ENCODE results near the gene SH2D3C.

SH2D3C gene

GRCh38 chr9:127756233-127756632 is 22.2 kb downstream of the SH2D3C start:
- no peaks in the 10 kb centered on the region for H3K4me1 ChIP-seq (ENCODE audit: control insufficient read depth, low read length)
- H3K36me3 ChIP-seq (ENCODE audit: control insufficient read depth, low read length), result peaks cover 3% of the 10 kb centered on the region
- TF ChIP-seq, protein P1, sequence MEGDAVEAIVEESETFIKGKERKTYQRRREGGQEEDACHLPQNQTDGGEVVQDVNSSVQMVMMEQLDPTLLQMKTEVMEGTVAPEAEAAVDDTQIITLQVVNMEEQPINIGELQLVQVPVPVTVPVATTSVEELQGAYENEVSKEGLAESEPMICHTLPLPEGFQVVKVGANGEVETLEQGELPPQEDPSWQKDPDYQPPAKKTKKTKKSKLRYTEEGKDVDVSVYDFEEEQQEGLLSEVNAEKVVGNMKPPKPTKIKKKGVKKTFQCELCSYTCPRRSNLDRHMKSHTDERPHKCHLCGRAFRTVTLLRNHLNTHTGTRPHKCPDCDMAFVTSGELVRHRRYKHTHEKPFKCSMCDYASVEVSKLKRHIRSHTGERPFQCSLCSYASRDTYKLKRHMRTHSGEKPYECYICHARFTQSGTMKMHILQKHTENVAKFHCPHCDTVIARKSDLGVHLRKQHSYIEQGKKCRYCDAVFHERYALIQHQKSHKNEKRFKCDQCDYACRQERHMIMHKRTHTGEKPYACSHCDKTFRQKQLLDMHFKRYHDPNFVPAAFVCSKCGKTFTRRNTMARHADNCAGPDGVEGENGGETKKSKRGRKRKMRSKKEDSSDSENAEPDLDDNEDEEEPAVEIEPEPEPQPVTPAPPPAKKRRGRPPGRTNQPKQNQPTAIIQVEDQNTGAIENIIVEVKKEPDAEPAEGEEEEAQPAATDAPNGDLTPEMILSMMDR (IDR thresholded peaks at IDR 0.05; ENCODE audit: low read depth, low read length, poor library complexity, severe bottlenecking), result no peak
- TF ChIP-seq EZH2phosphoT487 (IDR thresholded peaks at IDR 0.05; ENCODE audit: borderline replicate concordance, low read length), result no peak
- no peak overlapping the region for H3K4me2 ChIP-seq (ENCODE audit: low read length)
- no peaks in the 10 kb centered on the region for H3K79me2 ChIP-seq (ENCODE audit: control insufficient read depth, low read length)
- H3K27ac ChIP-seq (ENCODE audit: low read depth, low read length), result no peak overlapping the region
- H3K4me3 ChIP-seq (ENCODE audit: low read length), result no peak overlapping the region
- H4K20me1 ChIP-seq (ENCODE audit: control insufficient read depth, insufficient read depth, low read depth, low read length), result no peaks in the 10 kb centered on the region
- H3K9me3 ChIP-seq (ENCODE audit: control insufficient read depth, insufficient read depth, low read length), result no peaks in the 10 kb centered on the region
- no peaks in the 10 kb centered on the region for H3K27me3 ChIP-seq (ENCODE audit: control insufficient read depth, low read length)
- H3K9me2 ChIP-seq (replicated peaks; ENCODE audit: control insufficient read depth, low read length), result no peaks in the 10 kb centered on the region
- no peaks in the 10 kb centered on the region for H3F3A ChIP-seq (ENCODE audit: control insufficient read depth, insufficient read depth)

DNA sequence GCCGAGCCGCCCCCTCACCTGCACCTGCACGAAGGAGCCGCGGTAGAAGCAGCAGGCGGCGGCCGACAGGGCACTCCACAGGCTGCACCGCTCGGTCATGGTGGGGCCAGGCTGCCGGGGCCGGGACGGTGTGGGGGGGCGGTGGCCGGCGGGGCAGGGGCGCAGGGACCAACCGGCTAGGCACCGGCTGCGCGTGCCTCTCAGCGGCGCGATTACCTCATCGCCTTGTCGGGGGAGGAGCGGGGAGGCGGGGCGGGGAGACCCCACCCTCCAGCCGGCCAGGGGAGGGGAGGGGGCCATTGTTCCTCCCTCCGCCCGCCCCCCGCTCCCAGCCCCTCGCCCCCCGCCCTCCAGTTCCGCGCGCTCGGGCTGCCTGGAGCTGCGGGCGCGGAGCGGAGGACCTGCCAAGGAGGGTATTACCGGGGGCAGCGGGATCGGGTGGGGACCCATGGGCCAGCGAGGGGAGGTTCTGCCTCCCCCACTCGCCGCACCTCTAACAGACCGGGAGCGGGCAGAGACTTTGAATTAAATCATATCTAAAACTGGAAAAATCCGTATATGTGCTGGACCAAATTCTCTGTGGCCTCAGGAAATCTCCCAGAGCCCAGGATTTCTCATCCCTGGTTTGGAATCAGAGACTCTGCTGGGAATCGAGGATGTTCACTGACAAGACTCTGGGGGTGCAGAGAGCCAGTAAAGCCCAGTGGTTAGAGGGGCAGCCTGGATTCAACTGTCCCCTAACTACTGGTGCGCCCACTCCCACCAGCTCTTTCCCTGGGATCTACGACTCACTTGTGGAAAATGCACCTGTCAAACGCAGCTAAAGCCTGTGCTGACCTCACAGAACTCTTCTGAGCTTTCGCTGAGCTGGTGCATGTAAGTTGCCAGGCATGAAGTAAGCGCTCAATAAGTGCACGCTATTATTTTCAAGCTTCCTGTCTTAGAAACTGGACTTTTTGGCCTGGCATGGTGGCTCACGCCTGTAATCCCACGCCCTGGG is 23.1 kb downstream of the SH2D3C start:
- H4K20me1 ChIP-seq (ENCODE audit: control insufficient read depth, insufficient read depth, low read depth, low read length), result no peaks in the 10 kb centered on the region
- H3K4me2 ChIP-seq (ENCODE audit: low read length), result no peak overlapping the region
- H3K27me3 ChIP-seq (ENCODE audit: control insufficient read depth, low read length), result no peaks in the 10 kb centered on the region
- no peaks in the 10 kb centered on the region for H3K79me2 ChIP-seq (ENCODE audit: control insufficient read depth, low read length)
- H3K4me1 ChIP-seq (ENCODE audit: control insufficient read depth, low read length), result no peaks in the 10 kb centered on the region
- no peak overlapping the region for H3K4me3 ChIP-seq (ENCODE audit: low read length)
- no peaks in the 10 kb centered on the region for H3F3A ChIP-seq (ENCODE audit: control insufficient read depth, insufficient read depth)
- TF ChIP-seq, protein P1 (IDR thresholded peaks at IDR 0.05; ENCODE audit: low read depth, low read length, poor library complexity, severe bottlenecking), result no peak
- TF ChIP-seq EZH2phosphoT487 (IDR thresholded peaks at IDR 0.05; ENCODE audit: borderline replicate concordance, low read length), result no peak
- H3K27ac ChIP-seq (ENCODE audit: low read depth, low read length), result no peak overlapping the region
- H3K9me3 ChIP-seq (ENCODE audit: control insufficient read depth, insufficient read depth, low read length), result no peaks in the 10 kb centered on the region
- H3K9me2 ChIP-seq (replicated peaks; ENCODE audit: control insufficient read depth, low read length), result no peaks in the 10 kb centered on the region
- H3K36me3 ChIP-seq (ENCODE audit: control insufficient read depth, low read length), result peaks cover 11% of the 10 kb centered on the region

- Histone ChIP-seq H3K9me3 (ENCODE audit: control insufficient read depth, insufficient read depth, low read length) (no peaks in the 10 kb centered on the region), H3K27ac (ENCODE audit: low read depth, low read length) (no peak overlapping the region), H3K9me2 (replicated peaks; ENCODE audit: control insufficient read depth, low read length) (no peaks in the 10 kb centered on the region), H3K36me3 (ENCODE audit: control insufficient read depth, low read length) (peaks cover 17% of the 10 kb centered on the region), H3K4me2 (ENCODE audit: low read length) (no peak overlapping the region), H3F3A (ENCODE audit: control insufficient read depth, insufficient read depth) (no peaks in the 10 kb centered on the region), H3K4me3 (ENCODE audit: low read length) (no peak overlapping the region), H3K27me3 (ENCODE audit: control insufficient read depth, low read length) (no peaks in the 10 kb centered on the region), H3K4me1 (ENCODE audit: control insufficient read depth, low read length) (no peaks in the 10 kb centered on the region), H4K20me1 (ENCODE audit: control insufficient read depth, insufficient read depth, low read depth, low read length) (no peaks in the 10 kb centered on the region), H3K79me2 (ENCODE audit: control insufficient read depth, low read length) (no peaks in the 10 kb centered on the region)
- no peak for TF ChIP-seq EZH2phosphoT487 (IDR thresholded peaks at IDR 0.05; ENCODE audit: borderline replicate concordance, low read length)
- TF ChIP-seq, protein P1 (IDR thresholded peaks at IDR 0.05; ENCODE audit: low read depth, low read length, poor library complexity, severe bottlenecking), result no peak
These were observed 24.1 kb downstream of the SH2D3C start for GRCh38 chr9:127754099-127755060.

All from DOHH2 (cell line).